GM18520 (cell line): Measurements from ENCODE around the gene ZNRF3.

Experiments
- ATAC-seq: cut with Tn5 transposase; IDR thresholded peaks from one replicate; pipeline ENCODE4 v1.9.1; 2021; ENCODE audit not compliant: unreplicated experiment

ZNRF3 gene

DNA sequence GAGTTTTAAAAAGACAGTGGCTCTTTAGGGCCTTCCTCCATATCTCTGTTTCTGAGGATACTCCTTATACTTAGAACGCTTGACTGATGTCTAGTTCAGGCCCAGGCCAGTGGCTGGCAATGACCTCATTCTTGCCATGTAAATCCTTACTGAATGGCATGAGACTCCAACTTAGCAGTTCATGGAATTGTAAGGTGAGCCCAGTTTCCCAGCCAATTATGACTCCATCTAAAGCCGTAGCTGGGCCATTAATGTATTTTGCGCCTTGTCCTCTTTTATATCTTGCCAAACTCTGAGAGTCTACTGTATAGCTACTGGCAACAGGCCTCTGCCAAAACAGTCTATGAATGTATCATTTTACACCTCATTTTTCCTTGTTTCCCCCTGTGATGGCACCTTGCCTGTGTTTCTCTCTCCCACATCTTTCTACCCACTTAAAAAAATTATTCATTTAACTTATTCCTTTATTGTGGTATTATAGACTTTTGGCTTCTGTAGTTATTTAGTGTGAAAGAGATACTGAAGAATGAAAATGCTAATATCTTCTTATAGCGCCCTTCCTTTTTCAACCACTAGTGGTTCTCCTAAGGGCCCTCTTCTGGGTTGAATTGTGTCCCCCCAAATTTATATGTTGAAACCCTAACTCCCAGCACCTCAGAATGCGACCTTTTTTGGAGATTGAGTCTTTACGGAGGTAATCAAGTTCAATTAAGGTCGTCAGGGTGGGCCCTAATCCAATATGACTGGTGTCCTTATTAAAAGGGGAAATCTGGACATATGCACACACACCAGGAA, 67.4 kb downstream of the ZNRF3 start:
- no peak for ATAC-seq

GRCh38 chr22:28951530-28951929, 68.2 kb downstream of the ZNRF3 start:
- no peak for ATAC-seq

- no peak for ATAC-seq
These were observed 68.7 kb downstream of the ZNRF3 start for GRCh38 chr22:28951969-28952521.

GRCh38 chr22:28952857-28953256, 69.5 kb downstream of the ZNRF3 start:
- no peak for ATAC-seq

DNA sequence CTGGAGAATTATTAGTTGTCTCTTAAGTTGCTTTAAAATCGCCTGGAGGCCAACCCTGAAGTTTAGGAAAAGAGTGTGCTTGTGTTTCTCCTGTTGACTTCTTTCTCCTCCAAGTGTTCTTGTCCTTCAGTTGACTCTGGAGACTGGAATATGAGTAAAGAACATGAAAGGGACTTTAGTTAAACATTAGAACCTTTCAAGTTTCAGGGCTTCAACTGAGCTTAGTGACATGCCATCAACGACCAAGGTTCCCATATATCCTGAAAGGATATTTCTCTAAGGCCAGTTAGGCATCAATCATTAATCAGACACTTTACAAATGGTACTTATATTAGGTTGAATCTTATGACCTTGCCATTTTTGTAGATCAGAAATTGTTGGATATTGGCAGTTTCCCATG, 70.0 kb downstream of the ZNRF3 start:
- ATAC-seq = no peak

GRCh38 chr22:28953976-28954880, 70.9 kb downstream of the ZNRF3 start:
- ATAC-seq = no peak

GRCh38 chr22:28955817-28956216, 72.4 kb downstream of the ZNRF3 start:
- ATAC-seq = peak; percentile 64

GRCh38 chr22:28956506-28956905, 73.1 kb downstream of the ZNRF3 start:
- no peak for ATAC-seq

GRCh38 chr22:28958611-28959010, 75.2 kb downstream of the ZNRF3 start:
- ATAC-seq = no peak

- no peak for ATAC-seq
These were observed 78.7 kb downstream of the ZNRF3 start for GRCh38 chr22:28962042-28962554.

DNA sequence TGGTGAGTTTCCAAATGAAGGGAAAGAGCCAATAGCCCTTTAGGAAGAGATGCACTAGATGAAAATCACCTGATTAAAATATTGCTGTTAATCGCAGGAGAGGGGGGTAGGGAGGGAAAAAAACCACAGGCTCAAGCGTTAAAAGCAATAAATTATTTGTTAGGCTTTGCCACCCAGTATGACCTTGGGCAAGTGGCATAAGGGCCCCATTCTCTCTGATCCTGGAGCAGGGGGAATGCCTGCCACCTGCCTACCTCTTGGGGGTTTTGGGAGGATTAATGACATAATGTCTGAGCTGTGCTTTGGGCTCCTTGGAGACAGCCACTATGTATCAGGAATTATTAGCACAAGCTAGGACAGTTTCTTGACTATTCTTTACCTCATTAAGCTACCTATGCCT, 80.0 kb downstream of the ZNRF3 start:
- ATAC-seq = no peak

GRCh38 chr22:28967163-28967665, 83.8 kb downstream of the ZNRF3 start:
- ATAC-seq = no peak

DNA sequence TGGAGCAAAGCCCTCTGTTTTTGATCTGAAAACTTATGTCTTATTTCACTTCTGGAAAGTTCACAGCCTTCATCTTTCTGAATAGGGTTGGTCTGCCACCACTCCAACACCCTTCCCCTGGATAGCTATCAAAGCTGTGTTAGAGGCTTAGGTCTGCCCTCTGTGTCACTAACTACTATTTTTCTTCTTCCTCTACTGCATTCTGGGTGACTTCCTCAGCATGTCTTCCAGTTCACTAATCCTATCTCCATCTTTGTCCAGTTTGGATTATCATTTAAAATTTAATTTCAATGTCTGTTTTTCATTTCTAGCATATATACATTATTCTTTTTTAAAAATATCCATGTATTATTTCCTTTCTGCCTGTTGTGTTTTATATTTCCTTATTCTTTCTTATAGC, 84.6 kb downstream of the ZNRF3 start:
- no peak for ATAC-seq

DNA sequence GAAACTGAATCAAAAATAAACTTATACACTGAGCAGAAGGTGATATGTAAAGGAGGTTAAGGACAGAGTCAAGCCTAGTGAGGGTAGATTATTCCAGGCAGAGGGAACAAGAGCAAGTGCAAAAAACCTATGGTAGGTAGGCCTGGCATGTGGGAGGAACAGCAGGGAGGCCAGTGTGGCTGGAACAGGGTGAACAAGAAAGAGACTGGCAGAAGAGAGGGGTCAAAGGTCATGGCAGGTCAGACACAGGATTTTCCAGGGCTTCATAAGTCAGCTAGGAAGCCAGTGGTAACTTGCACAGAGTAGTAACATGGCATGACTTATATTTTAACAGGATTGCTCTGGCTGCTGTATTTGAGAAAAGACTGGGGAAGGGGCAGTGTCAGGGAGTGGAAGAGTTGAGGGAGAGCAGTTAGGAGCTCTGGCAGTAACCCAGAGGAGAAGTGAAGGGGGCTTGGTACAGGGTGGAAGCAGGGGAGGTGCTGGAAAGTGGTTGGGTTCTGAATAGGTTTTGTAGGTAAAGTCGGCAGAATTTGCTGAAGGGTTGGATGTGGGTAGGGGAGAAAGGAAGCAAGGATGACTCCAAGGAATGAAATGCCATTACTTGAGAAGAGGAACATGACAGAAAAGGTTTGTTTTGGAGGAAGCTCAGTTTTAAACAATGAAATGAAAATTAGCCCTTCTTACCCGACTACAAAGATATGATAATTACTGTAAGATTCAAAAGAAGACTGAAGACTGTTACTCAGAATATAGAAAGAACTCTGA, 86.2 kb downstream of the ZNRF3 start:
- ATAC-seq = no peak

GRCh38 chr22:28973352-28973751, 90.0 kb downstream of the ZNRF3 start:
- ATAC-seq = no peak

DNA sequence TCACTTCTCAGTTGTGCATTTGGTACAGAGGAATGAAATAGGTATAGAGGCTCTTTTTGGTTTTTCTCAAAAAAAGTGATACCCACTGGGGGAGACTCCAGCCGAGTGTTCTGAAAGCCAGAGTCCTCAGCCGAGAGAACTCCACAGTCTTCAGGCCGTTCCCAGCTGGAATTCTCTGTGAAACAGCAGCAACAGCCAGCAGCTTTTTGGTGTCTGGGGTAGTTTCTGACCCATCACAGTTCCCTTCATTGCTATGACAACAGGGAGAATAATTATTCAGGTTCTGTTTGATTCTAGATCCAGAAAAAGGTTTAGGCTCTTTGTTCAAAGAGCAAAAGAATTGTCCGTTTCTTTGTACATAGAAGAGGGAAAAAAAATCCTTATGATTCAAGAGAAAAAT, 93.7 kb downstream of the ZNRF3 start:
- no peak for ATAC-seq

DNA sequence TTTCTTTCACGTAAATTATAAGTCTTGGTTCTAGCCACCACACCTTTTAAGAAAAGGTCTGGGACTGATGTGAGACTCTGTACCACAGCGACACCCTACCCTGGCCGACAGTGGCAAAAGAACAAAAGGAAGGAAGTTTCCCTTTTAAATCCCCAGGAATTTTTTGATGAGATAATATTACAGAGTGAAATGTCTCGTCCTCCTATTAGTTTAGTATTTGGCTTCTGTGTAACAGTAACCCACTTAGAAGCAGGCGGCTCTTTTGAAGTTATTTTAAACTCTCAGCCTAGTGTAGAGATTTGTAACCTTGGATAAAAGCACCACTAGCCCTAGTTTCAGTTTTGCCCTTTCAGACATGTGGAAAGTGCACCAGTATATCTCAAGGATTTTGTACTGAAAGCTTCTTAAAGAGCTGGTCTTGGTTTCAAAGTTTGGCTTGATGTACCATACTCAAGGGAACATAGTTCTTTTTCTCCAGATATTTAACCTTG, 94.2 kb downstream of the ZNRF3 start:
- no peak for ATAC-seq

GRCh38 chr22:28978158-28978557, 94.8 kb downstream of the ZNRF3 start:
- ATAC-seq = no peak

GRCh38 chr22:28978863-28979796, 95.8 kb downstream of the ZNRF3 start:
- ATAC-seq = no peak
